ENCODE results near the gene GMDS. TPM values are rescaled to one million over a fixed set of nuclear protein-coding genes. Genes with fewer than 3 reads are reported as not detected.

The GMDS gene
- total RNA-seq, 4 donors from 2014 or later = 197 to 375 (median 215) TPM

- Histone ChIP-seq H3K4me1 (peaks cover 7 to 58% (median 38%) of the 10 kb centered on the region in 4 donors), H3K27ac (no peak overlapping the region)
These were observed 637.0 kb downstream of the GMDS start for GRCh38 chr6:1608222-1609040.

GRCh38 chr6:1607516-1608221, 637.7 kb downstream of the GMDS start:
- no peak for TF ChIP-seq POLR2A (IDR thresholded peaks at IDR 0.05)
- no peak for TF ChIP-seq CTCF (IDR thresholded peaks at IDR 0.05)
- no peak overlapping the region for H3K27ac ChIP-seq
- no peaks in the 10 kb centered on the region for H3K36me3 ChIP-seq
- H3K9me3 ChIP-seq = no peaks in the 10 kb centered on the region
- H3K4me1 ChIP-seq = peaks cover 7 to 58% (median 38%) of the 10 kb centered on the region in 4 donors
- peak overlapping the region in 1 of 4 donors; percentile 11 for H3K4me3 ChIP-seq
- no peak for DNase-seq
- H3K27me3 ChIP-seq = peaks cover 3 to 76% of the 10 kb centered on the region in 2 donors

More at GRCh38 chr6:1608222-1609040, 637.0 kb downstream of the GMDS start:
- Histone ChIP-seq H3K27me3 (peaks cover 3 to 83% of the 10 kb centered on the region in 2 donors), H3K9me3 (no peaks in the 10 kb centered on the region), H3K36me3 (no peaks in the 10 kb centered on the region), H3K4me3 (peak overlapping the region in 2 of 4 donors; percentile 53 to 66)
- DNase-seq = no peak
- TF ChIP-seq CTCF (IDR thresholded peaks at IDR 0.05) (no peak), POLR2A (IDR thresholded peaks at IDR 0.05) (no peak)

GRCh38 chr6:1606780-1607515, 638.5 kb downstream of the GMDS start:
- no peaks in the 10 kb centered on the region for H3K9me3 ChIP-seq
- DNase-seq = no peak
- H3K36me3 ChIP-seq = no peaks in the 10 kb centered on the region
- no peak overlapping the region for H3K27ac ChIP-seq
- peaks cover 7 to 51% (median 36%) of the 10 kb centered on the region in 4 donors for H3K4me1 ChIP-seq
- H3K27me3 ChIP-seq = peaks cover 3 to 70% of the 10 kb centered on the region in 2 donors
- TF ChIP-seq POLR2A (IDR thresholded peaks at IDR 0.05) = no peak
- no peak for TF ChIP-seq CTCF (IDR thresholded peaks at IDR 0.05)
- no peak overlapping the region for H3K4me3 ChIP-seq

GRCh38 chr6:1605893-1606779, 639.3 kb downstream of the GMDS start:
- no peak overlapping the region for H3K27ac ChIP-seq
- peaks cover 3 to 63% of the 10 kb centered on the region in 2 donors for H3K27me3 ChIP-seq
- TF ChIP-seq POLR2A (IDR thresholded peaks at IDR 0.05) (no peak), CTCF (IDR thresholded peaks at IDR 0.05) (no peak)
- H3K4me1 ChIP-seq = peaks cover 7 to 51% (median 30%) of the 10 kb centered on the region in 4 donors
- H3K9me3 ChIP-seq = no peaks in the 10 kb centered on the region
- H3K36me3 ChIP-seq = no peaks in the 10 kb centered on the region
- DNase-seq = peak in 1 of 3 donors; percentile 29
- no peak overlapping the region for H3K4me3 ChIP-seq

All from Peyer's patch (tissue), 4 donors.